HepG2 (cell line): Measurements from ENCODE around the gene BPIFB2. TPM values are rescaled to one million over a fixed set of nuclear protein-coding genes. Genes with fewer than 3 reads are reported as not detected.
A peak's percentile ranks its signal among the peaks of the same experiment; 100 is the strongest.

Experiments
- ATAC-seq: fragments of 200-7000 bp; cut with Tn5 transposase; 3 replicates; pipeline ENCODE4 v1.9.1; 2020; ENCODE audit warnings: mild to moderate bottlenecking, moderate library complexity
- BruUV-seq: library from RNA; stranded (reverse); fragments of 400-500 nt; replicated peaks from 2 replicates; lab custom pipeline; 2021; lab: Mats Ljungman, UMichigan
- CTCF ChIA-PET: fragments of 300-600 bp; formaldehyde crosslinking; extraction: SDS; loops from one replicate; lab custom pipeline; 2021; ENCODE audit warnings: low total read pairs, inconsistent platforms, low intra/inter-chr PET ratio; lab: Yijun Ruan, JAX
- POLR2A ChIA-PET: fragments of 350-600 bp; sonication (Branson Sonifier 250); formaldehyde crosslinking; loops from one replicate; lab custom pipeline; 2020; ENCODE audit warnings: antibody characterized with exemption, inconsistent platforms; lab: Yijun Ruan, JAX
- DNase-seq: peaks from one replicate; pipeline ENCODE4 v3.0.0-alpha.2; 2015; ENCODE audit warnings: low spot score
- FAIRE-seq: peaks from 3 replicates; lab custom pipeline; 2011; peaks lifted over from hg19 to GRCh38; lab: Jason Lieb, UNC
- H2AFZ ChIP-seq: one replicate; pipeline ENCODE4 v1.6.1; 2011; ENCODE audit warnings: low read length, inconsistent platforms
- H3K27ac ChIP-seq: fragments of 300-600 bp; 3 replicates; pipeline ENCODE4 v1.8.0; 2011; ENCODE audit warnings: mixed run types, mild to moderate bottlenecking, mixed read lengths, low read length, inconsistent platforms; ENCODE audit not compliant: insufficient read depth; ENCODE audit errors: extremely low read length
- H3K27me3 ChIP-seq, 2 experiments: fragments of 200-600 bp in 1 of 2; 2 replicates in 1 of 2; 3 replicates in 1 of 2; pipeline versions ENCODE4 v1.6.0 to v1.8.0; 2011; ENCODE audit warnings: low read length in 2 of 2, mild to moderate bottlenecking in 2 of 2, moderate library complexity in 2 of 2, inconsistent platforms in 1 of 2; ENCODE audit not compliant: insufficient read depth in 2 of 2, control insufficient read depth in 1 of 2
- H3K36me3 ChIP-seq, 2 experiments: fragments of 200-600 bp in 1 of 2; replicated peaks in 1 of 2; 2 replicates in 1 of 2; 3 replicates in 1 of 2; pipeline versions ENCODE4 v1.5.1 to v1.8.0; 2011; ENCODE audit warnings: low read length in 2 of 2, inconsistent platforms in 1 of 2; ENCODE audit not compliant: insufficient read depth in 2 of 2, control insufficient read depth in 1 of 2
- H3K4me1 ChIP-seq: 2 replicates; pipeline ENCODE4 v1.5.1; 2012; ENCODE audit warnings: low read length, inconsistent platforms; ENCODE audit not compliant: insufficient read depth
- H3K4me2 ChIP-seq: 2 replicates; pipeline ENCODE4 v1.6.0; 2011; ENCODE audit warnings: low read depth, low read length, inconsistent platforms
- H3K4me3 ChIP-seq, 3 experiments: fragments of 200-600 bp in 1 of 3; sonication (generic), shearing (Covaris generic) in 1 of 3; replicated peaks in 1 of 3; 2 replicates each; pipeline ENCODE4 v1.5.1; 2011 to 2016; ENCODE audit warnings: low read length in 3 of 3, inconsistent platforms in 2 of 3, low read depth in 2 of 3, mild to moderate bottlenecking in 2 of 3, control low read depth in 1 of 3, mixed read lengths in 1 of 3; ENCODE audit not compliant: insufficient read depth in 1 of 3
- H3K79me2 ChIP-seq: one replicate; pipeline ENCODE4 v1.6.1; 2011; ENCODE audit warnings: low read length, inconsistent platforms; ENCODE audit not compliant: insufficient read depth
- H3K9ac ChIP-seq: 2 replicates; pipeline ENCODE4 v1.6.0; 2011; ENCODE audit warnings: mild to moderate bottlenecking, low read depth, low read length, inconsistent platforms; ENCODE audit not compliant: insufficient read depth
- H3K9me3 ChIP-seq: 2 replicates; pipeline ENCODE4 v1.5.1; 2012; ENCODE audit warnings: mild to moderate bottlenecking, low read length
- H4K20me1 ChIP-seq: 2 replicates; pipeline ENCODE4 v1.6.0; 2011; ENCODE audit warnings: inconsistent platforms, mild to moderate bottlenecking, low read length, moderate library complexity; ENCODE audit not compliant: insufficient read depth
- BCL6 ChIP-seq: IDR thresholded peaks from 2 replicates; pipeline ENCODE4 v1.6.1; 2016; ENCODE audit warnings: missing genetic modification reagents, missing compliant biosample characterization
- HNF4A ChIP-seq: sonication (generic); formaldehyde crosslinking; IDR thresholded peaks from 2 replicates; pipeline ENCODE4 v1.4.0; 2020; ENCODE audit warnings: missing genetic modification reagents
- MEIS2 ChIP-seq: sonication (generic); formaldehyde crosslinking; IDR thresholded peaks from 2 replicates; pipeline ENCODE4 v1.9.0; 2021; ENCODE audit warnings: mild to moderate bottlenecking, missing genetic modification reagents
- ZKSCAN8 ChIP-seq: IDR thresholded peaks from 2 replicates; pipeline ENCODE4 v1.6.1; 2016; ENCODE audit warnings: borderline replicate concordance, missing genetic modification reagents, missing compliant biosample characterization
- ZMYM3 ChIP-seq: sonication (generic); formaldehyde crosslinking; IDR thresholded peaks from 2 replicates; pipeline ENCODE4 v1.5.1; 2020; ENCODE audit warnings: mild to moderate bottlenecking, missing genetic modification reagents
- ZNF329 ChIP-seq: sonication (generic); formaldehyde crosslinking; IDR thresholded peaks from 2 replicates; pipeline ENCODE4 v1.9.0; 2021; ENCODE audit warnings: low read depth, mild to moderate bottlenecking, missing genetic modification reagents
- ZNF367 ChIP-seq: sonication (generic); formaldehyde crosslinking; IDR thresholded peaks from 2 replicates; pipeline ENCODE4 v1.4.0; 2020; ENCODE audit warnings: missing genetic modification reagents, borderline replicate concordance
- ZNF768 ChIP-seq: sonication (generic); formaldehyde crosslinking; IDR thresholded peaks from 2 replicates; pipeline ENCODE4 v1.4.0; 2020; ENCODE audit warnings: missing genetic modification reagents
- WGBS: methylation state at CpG from one replicate; pipeline ENCODE4 v1.1.6; 2017; ENCODE audit warnings: low lambda C conversion rate; 5-methylcytosine and 5-hydroxymethylcytosine counted together
- in situ Hi-C: cut with HindIII; loops from 2 replicates; pipeline ENCODE4 v1.10.0; 2017; ENCODE audit warnings: low pct_unique_long_range_greater_than_20kb; ENCODE audit not compliant: extremely low pct_ligation_motif_present
- intact Hi-C: fragments of 100-400 bp; cut with micrococcal nuclease; formaldehyde crosslinking; loops from one replicate; pipeline ENCODE4 v1.10.0; 2022; ENCODE audit not compliant: unreplicated experiment
- polyA plus RNA-seq, 8 experiments: library from polyadenylated mRNA; depleted of rRNA in 3 of 8; stranded (reverse) in 7 of 8; unstranded in 1 of 8; fragments of >200 nt; fragmentation: Illumina TruSeq in 4 of 8; extraction: Trizol in 4 of 8; gene quantifications; 2 replicates each; pipeline versions ENCODE4 v1.2.1 to v1.2.3, GENCODE V29; 2011 to 2016; ENCODE audit warnings: low read depth in 4 of 8, missing spikeins in 1 of 8, mixed read lengths in 1 of 8; ENCODE audit not compliant: insufficient read depth in 1 of 8
- total RNA-seq, 5 experiments: library from RNA; depleted of rRNA; stranded (reverse); fragments of >200 nt; fragmentation: Illumina TruSeq; extraction: Trizol; gene quantifications; 2 replicates each; pipeline ENCODE4 v1.2.3, GENCODE V29; 2016; ENCODE audit warnings: low read depth in 1 of 5
- TF ChIP-seq, protein P1 (sequence below): IDR thresholded peaks from 2 replicates; pipeline ENCODE4 v1.6.1; 2016; ENCODE audit warnings: low read depth, borderline replicate concordance

BPIFB2 gene
- total and polyA plus RNA-seq, 2 of the 13 experiments (the other 11 are each of a cell fraction or from before 2014, with no cell fraction given), result 54.5 to 902 TPM

GRCh38 chr20:33034115-33034514 is 26.6 kb downstream of the BPIFB2 start:
- H3K27ac ChIP-seq, result no peak overlapping the region
- no peak for TF ChIP-seq ZNF367 (CRISPR knock-in tag)
- TF ChIP-seq ZKSCAN8 (CRISPR knock-in tag), result peak; percentile 73; the same call in 1 of the 2 replicates
- TF ChIP-seq HNF4A (CRISPR knock-in tag), result 0 out of 2 replicates have a peak, but pooled peaks have one; percentile 4
- H3K4me3 ChIP-seq, result no peak overlapping the region
- H3K9ac ChIP-seq, result no peak overlapping the region
- H3K4me1 ChIP-seq, result peaks cover 17% of the 10 kb centered on the region
- CTCF ChIA-PET, result interaction anchor here (1.0 kb wide), 1 partner anchor 27 kb away, joined by 3 read pairs; the partner anchor contains the start of gene BPIFB2
- POLR2A ChIA-PET, result no interaction called here
- no peak for DNase-seq
- H3K27me3 ChIP-seq, result peaks cover 1 to 17% of the 10 kb centered on the region in 2 experiments; a peak in 3 of 5 replicates
- no peaks in the 10 kb centered on the region for H3K36me3 ChIP-seq
- no peak for FAIRE-seq
- no peak overlapping the region for H3K4me2 ChIP-seq
- H3K79me2 ChIP-seq, result no peaks in the 10 kb centered on the region
- WGBS, result 46% methylated on average over 5 of the region's 5 CpGs
- H2AFZ ChIP-seq, result no peak overlapping the region
- in situ Hi-C loops (no loop called here), intact Hi-C loops (no loop called here)
- H4K20me1 ChIP-seq, result no peaks in the 10 kb centered on the region
- ATAC-seq, result no peak
- no TSS peak for BruUV-seq
- H3K9me3 ChIP-seq, result no peaks in the 10 kb centered on the region

- no TSS peak for BruUV-seq
- in situ Hi-C loops (no loop called here), intact Hi-C loops (no loop called here)
- 10% methylated on average over 6 of the region's 6 CpGs for WGBS
- FAIRE-seq (no peak), DNase-seq (no peak), ATAC-seq (no peak)
- H3K36me3 ChIP-seq, result no peaks in the 10 kb centered on the region
- H3K4me1 ChIP-seq, result peaks cover 17% of the 10 kb centered on the region
- H3K9ac ChIP-seq, result no peak overlapping the region
- peaks cover 1 to 12% of the 10 kb centered on the region in 2 experiments; a peak in 2 of 5 replicates for H3K27me3 ChIP-seq
- H3K27ac ChIP-seq, result no peak overlapping the region
- ChIA-PET CTCF (no interaction called here), POLR2A (no interaction called here)
- H2AFZ ChIP-seq, result no peak overlapping the region
- H4K20me1 ChIP-seq, result no peaks in the 10 kb centered on the region
- H3K9me3 ChIP-seq, result no peaks in the 10 kb centered on the region
- no peaks in the 10 kb centered on the region for H3K79me2 ChIP-seq
- H3K4me3 ChIP-seq, result no peak overlapping the region
- TF ChIP-seq ZNF329 (CRISPR knock-in tag), result no peak
- TF ChIP-seq BCL6 (CRISPR knock-in tag), result peak; percentile 60
- peak; percentile 91 for TF ChIP-seq ZNF768 (CRISPR knock-in tag)
- 0 out of 2 replicates have a peak, but pooled peaks have one; percentile 23 for TF ChIP-seq MEIS2 (CRISPR knock-in tag)
- TF ChIP-seq ZMYM3 (CRISPR knock-in tag), result peak; percentile 75
- TF ChIP-seq, protein P1, sequence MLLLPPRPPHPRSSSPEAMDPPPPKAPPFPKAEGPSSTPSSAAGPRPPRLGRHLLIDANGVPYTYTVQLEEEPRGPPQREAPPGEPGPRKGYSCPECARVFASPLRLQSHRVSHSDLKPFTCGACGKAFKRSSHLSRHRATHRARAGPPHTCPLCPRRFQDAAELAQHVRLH, result no peak
- TF ChIP-seq HNF4A (CRISPR knock-in tag), result 0 out of 2 replicates have a peak, but pooled peaks have one; percentile 31
- H3K4me2 ChIP-seq, result peak overlapping the region; percentile 13; the same call in 1 of the 2 replicates
These were observed 27.5 kb downstream of the BPIFB2 start for GRCh38 chr20:33034901-33035492.
